ENCODE data around the gene SBNO2. TPM values are rescaled to one million over a fixed set of nuclear protein-coding genes. Genes with fewer than 3 reads are reported as not detected.

Gene SBNO2
- total and polyA plus RNA-seq, 9 of the 15 experiments (the other 6 are each of a cell fraction or from before 2014, with no cell fraction given) = 0.01 to 46.2 (median 6.7) TPM

GRCh38 chr19:1213391-1214286 is 39.6 kb upstream of the SBNO2 start:
- Histone ChIP-seq H4K20me1 (replicated peaks; ENCODE audit: control insufficient read depth, insufficient read depth, low read length) (peaks cover 70% of the 10 kb centered on the region), H3K36me3 (ENCODE audit: control insufficient read depth, insufficient read depth, low read length) (peaks cover 79% of the 10 kb centered on the region; the same call in 2 of the 3 replicates), H3K79me2 (ENCODE audit: control insufficient read depth, insufficient read depth, low read length) (peaks cover 97% of the 10 kb centered on the region), H3K4me2 (ENCODE audit: insufficient read depth, low read length) (no peak overlapping the region), H2AFZ (ENCODE audit: low read depth, low read length) (no peak overlapping the region), H3K27ac (ENCODE audit: extremely low read depth, low read depth, low read length) (no peak overlapping the region; the same call in 2 of the 3 replicates), H3K27me3 (ENCODE audit: control insufficient read depth in 2 of 2, insufficient read depth in 2 of 2, low read length in 2 of 2) (no peaks in the 10 kb centered on the region), H3K9me3 (replicated peaks; ENCODE audit: control insufficient read depth, insufficient read depth, low read depth, low read length) (no peaks in the 10 kb centered on the region), H3K9me1 (ENCODE audit: control insufficient read depth, insufficient read depth, low read length) (peaks cover 26% of the 10 kb centered on the region), H3K4me3 (no peak overlapping the region), H3K4me1 (replicated peaks in 1 of 2; ENCODE audit: control insufficient read depth in 2 of 2, insufficient read depth in 2 of 2, low read length in 2 of 2) (peaks cover 27 to 81% of the 10 kb centered on the region in 2 experiments), H3K9ac (ENCODE audit: insufficient read depth in 1 of 2, low read depth in 2 of 2, low read length in 2 of 2) (peak overlapping the region in 1 of 2 experiments; percentile 11; a peak in 1 of 4 replicates)
- intact Hi-C loops (cut with micrococcal nuclease) (no loop called here), in situ Hi-C loops (cut with MboI) (no loop called here)
- FAIRE-seq (no peak), ATAC-seq (no peak), DNase-seq (ENCODE audit: extremely low read depth in 1 of 4, low spot score in 3 of 4) (no peak)
- POLR2A ChIA-PET = interaction anchor here (0.5 to 1.2 kb wide), 4 partner anchors 10 to 227 kb away, joined by 3 to 5 read pairs (median 4); partner anchors contain the start of gene GPX4
- no TSS peak for BruUV-seq (replicated peaks)
- CTCF ChIA-PET (ENCODE audit: low intra/inter-chr PET ratio) = interaction anchor here (0.5 kb wide), 1 partner anchor 100 kb away, joined by 3 read pairs; no protein-coding TSS in a partner anchor
- WGBS (ENCODE audit: insufficient coverage, low coverage, missing lambda C conversion rate) = 88% methylated on average over 35 of the region's 39 CpGs
- TF ChIP-seq CHD2 (IDR thresholded peaks at IDR 0.05; ENCODE audit: low read depth, low read length) (no peak), RBFOX2 (IDR thresholded peaks at IDR 0.05; ENCODE audit: low read depth, low read length) (peak; percentile 13; the same call in 1 of the 2 replicates), MXI1 (IDR thresholded peaks at IDR 0.05; ENCODE audit: low read depth, low read length) (no peak), NFE2 (IDR thresholded peaks at IDR 0.05; ENCODE audit: low read depth) (no peak), TCF7L2 (IDR thresholded peaks at IDR 0.05; ENCODE audit: low read depth, low read length) (no peak), POLR2B (IDR thresholded peaks at IDR 0.05; ENCODE audit: low read depth, partially characterized antibody) (peak; percentile 22), ZSCAN32 (CRISPR knock-in tag; IDR thresholded peaks at IDR 0.05) (no peak), SRSF3 (IDR thresholded peaks at IDR 0.05; ENCODE audit: insufficient read depth, low read length) (no peak), RREB1 (CRISPR knock-in tag; IDR thresholded peaks at IDR 0.05) (no peak), TAF15 (IDR thresholded peaks at IDR 0.05; ENCODE audit: low read depth, low read length) (no peak), HIVEP1 (CRISPR knock-in tag; IDR thresholded peaks at IDR 0.05) (no peak), CXXC5 (CRISPR knock-in tag; IDR thresholded peaks at IDR 0.05) (no peak), ZNF445 (CRISPR knock-in tag; IDR thresholded peaks at IDR 0.05; ENCODE audit: low read depth) (no peak), KLF16 (IDR thresholded peaks at IDR 0.05) (no peak), TAF7 (tag; IDR thresholded peaks at IDR 0.05) (no peak), POLR2G (IDR thresholded peaks at IDR 0.05; ENCODE audit: low read depth, low read length) (peak; percentile 68)
